Thymus (tissue), 11 donors: ENCODE results near the gene MYCBP2. TPM values are rescaled to one million over a fixed set of nuclear protein-coding genes. Genes with fewer than 3 reads are reported as not detected.
"Not testable (repeated sequence)": the region's sequence is repeated elsewhere in the genome, so short reads cannot be mapped to it uniquely, and the experiment has no call there.

ENCODE experiments used
- DNase-seq, 9 donors: peaks; one replicate each; pipeline ENCODE4 v3.0.0-alpha.2; 2013; ENCODE audit warnings: low spot score in 9 of 9, low read depth in 6 of 9, missing footprints in 1 of 9
- H3K27ac ChIP-seq, 2 donors: one replicate each; pipeline ENCODE4 v1.5.1; 2013; ENCODE audit warnings: control low read depth in 1 of 2, low read depth in 1 of 2, low read length in 1 of 2, mild to moderate bottlenecking in 1 of 2, moderate library complexity in 1 of 2
- H3K27me3 ChIP-seq, 2 donors: one replicate each; pipeline ENCODE4 v1.5.1; 2013; ENCODE audit warnings: low read length in 1 of 2; ENCODE audit not compliant: control insufficient read depth in 2 of 2, insufficient read depth in 1 of 2
- H3K36me3 ChIP-seq, 2 donors: one replicate each; pipeline ENCODE4 v1.5.1; 2013; ENCODE audit warnings: low read length in 1 of 2, mild to moderate bottlenecking in 1 of 2, moderate library complexity in 1 of 2; ENCODE audit not compliant: control insufficient read depth in 2 of 2, insufficient read depth in 2 of 2
- H3K4me1 ChIP-seq, 2 donors: one replicate each; pipeline ENCODE4 v1.5.1; 2013; ENCODE audit warnings: low read length in 2 of 2; ENCODE audit not compliant: control insufficient read depth in 2 of 2, insufficient read depth in 2 of 2
- H3K4me3 ChIP-seq, 2 donors: one replicate each; pipeline ENCODE4 v1.5.1; 2013; ENCODE audit warnings: low read length in 2 of 2, control low read depth in 1 of 2, mild to moderate bottlenecking in 1 of 2
- H3K9me3 ChIP-seq, 2 donors: one replicate each; pipeline ENCODE4 v1.5.1; 2013; ENCODE audit warnings: low read length in 1 of 2, mild to moderate bottlenecking in 1 of 2; ENCODE audit not compliant: control insufficient read depth in 2 of 2, insufficient read depth in 1 of 2
- WGBS: extraction: QIAGEN DNeasy Blood & Tissue Kit; methylation state at CpG from one replicate; pipeline ENCODE4 v1.1.7; 2013; 5-methylcytosine and 5-hydroxymethylcytosine counted together
- polyA plus RNA-seq: library from polyadenylated mRNA; stranded (reverse); fragments of 200-250 nt; gene quantifications from one replicate; pipeline ENCODE4 v1.2.3, GENCODE V29; 2013
- total RNA-seq: library from RNA; stranded (reverse); fragments of 120-200 nt; gene quantifications from one replicate; pipeline ENCODE4 v1.2.4, GENCODE V29; 2013
- donor health status: healthy.

Gene MYCBP2
- total and polyA plus RNA-seq, 2 donors, result 63.3 to 65.3 TPM

DNA sequence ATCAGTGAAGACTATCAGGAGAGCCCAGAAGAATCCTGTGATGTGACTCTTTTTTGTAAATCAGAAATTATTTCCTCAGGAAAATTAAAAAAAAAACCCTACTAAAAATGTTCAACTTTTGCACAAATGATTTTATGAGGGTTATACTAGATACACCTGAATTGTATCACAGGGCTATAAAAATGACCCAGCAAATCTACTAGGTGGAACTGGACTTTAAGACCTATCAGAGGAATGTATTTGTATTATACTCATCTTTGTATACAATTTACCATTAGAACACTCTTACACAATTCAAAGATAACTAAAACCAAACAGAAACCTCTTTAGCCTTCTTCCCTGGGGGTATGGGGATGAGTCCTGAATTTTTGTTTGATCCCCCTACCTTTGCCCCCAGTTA, 307.1 kb downstream of the MYCBP2 start:
- no peaks in the 10 kb centered on the region for H3K9me3 ChIP-seq
- H3K36me3 ChIP-seq, result peaks cover 11 to 60% of the 10 kb centered on the region in 2 donors
- H3K27me3 ChIP-seq, result no peaks in the 10 kb centered on the region
- H3K4me3 ChIP-seq, result no peak overlapping the region
- no peak overlapping the region for H3K27ac ChIP-seq
- peaks cover 8 to 11% of the 10 kb centered on the region in 2 donors for H3K4me1 ChIP-seq
- DNase-seq, result no peak

DNA sequence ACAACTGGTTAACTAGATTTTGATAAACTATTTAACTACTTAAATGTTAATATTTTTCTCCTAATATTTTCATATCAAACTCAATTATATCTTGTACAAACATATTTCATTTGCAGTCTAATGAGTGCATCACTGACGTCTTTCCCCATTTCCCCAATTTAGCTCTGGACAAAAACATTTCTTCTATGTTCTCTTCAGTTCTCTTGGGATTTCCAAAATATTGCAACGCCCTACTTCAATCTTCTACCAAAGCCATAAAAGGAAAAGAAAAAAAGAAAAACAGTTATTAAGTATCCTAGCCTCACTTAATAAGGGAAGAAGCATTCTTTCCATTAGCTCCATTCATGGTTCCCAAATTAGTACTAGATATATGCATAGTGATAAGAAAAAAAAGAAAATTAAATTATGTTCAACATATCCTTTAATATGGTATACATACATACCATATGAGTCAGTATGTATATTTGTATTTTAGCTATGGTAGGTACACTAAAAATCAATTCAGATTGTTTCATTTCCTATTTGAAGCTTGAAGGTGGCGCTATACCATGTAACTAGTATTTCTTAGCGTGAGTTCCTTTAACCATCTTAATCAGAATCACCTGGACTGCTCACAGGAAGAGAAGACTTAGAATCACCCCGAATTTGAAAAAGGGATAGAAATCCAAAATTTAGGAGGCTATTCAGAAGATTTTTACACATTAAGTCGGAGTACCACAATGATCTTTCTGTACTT, 309.8 kb downstream of the MYCBP2 start:
- 98% methylated on average over 6 of the region's 6 CpGs for WGBS
- H3K27me3 ChIP-seq, result no peaks in the 10 kb centered on the region
- no peak overlapping the region for H3K27ac ChIP-seq
- H3K4me1 ChIP-seq, result peaks cover 0 to under 1% of the 10 kb centered on the region in 2 donors
- H3K4me3 ChIP-seq, result no peak overlapping the region
- no peaks in the 10 kb centered on the region for H3K9me3 ChIP-seq
- no peak for DNase-seq
- H3K36me3 ChIP-seq, result peaks cover 19 to 71% of the 10 kb centered on the region in 2 donors

DNA sequence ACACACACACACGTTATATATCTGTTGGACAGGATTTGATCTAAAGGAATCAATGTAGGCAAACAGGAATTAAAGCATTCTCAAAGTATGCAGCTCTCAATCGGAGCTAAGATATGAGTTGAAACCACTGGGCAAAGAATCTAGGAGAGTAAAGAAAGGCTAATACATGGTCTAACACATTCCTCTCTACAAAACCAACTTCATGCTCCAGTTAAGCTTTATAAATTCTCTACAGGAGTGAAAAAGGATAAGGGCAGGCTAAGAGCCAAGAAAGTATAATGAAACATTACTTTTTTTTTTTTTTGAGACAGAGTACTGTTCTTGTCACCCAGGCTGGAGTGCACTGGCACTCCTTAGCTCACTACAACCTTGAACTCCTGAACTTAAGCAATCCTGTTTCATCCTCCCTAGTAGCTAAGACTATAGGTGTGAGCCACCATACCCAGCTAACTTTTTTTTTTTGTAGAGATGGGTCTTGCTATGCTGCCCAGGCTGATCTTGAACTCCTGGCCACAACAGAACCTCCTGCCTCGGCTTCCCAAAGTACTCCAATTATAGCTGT, 310.6 kb downstream of the MYCBP2 start:
- Histone ChIP-seq H3K9me3 (no peaks in the 10 kb centered on the region), H3K27me3 (no peaks in the 10 kb centered on the region), H3K4me1 (no peaks in the 10 kb centered on the region), H3K4me3 (no peak overlapping the region), H3K27ac (no peak overlapping the region), H3K36me3 (peaks cover 26 to 75% of the 10 kb centered on the region in 2 donors)
- WGBS, result 96% methylated on average over 3 of the region's 3 CpGs
- no peak for DNase-seq

GRCh38 chr13:77014906-77015685, 311.8 kb downstream of the MYCBP2 start:
- WGBS, result over 99% methylated on average over 2 of the region's 2 CpGs
- Histone ChIP-seq H3K4me1 (no peaks in the 10 kb centered on the region), H3K9me3 (no peaks in the 10 kb centered on the region), H3K4me3 (no peak overlapping the region), H3K27me3 (no peaks in the 10 kb centered on the region), H3K36me3 (peaks cover 35 to 77% of the 10 kb centered on the region in 2 donors), H3K27ac (no peak overlapping the region)
- no peak for DNase-seq

DNA sequence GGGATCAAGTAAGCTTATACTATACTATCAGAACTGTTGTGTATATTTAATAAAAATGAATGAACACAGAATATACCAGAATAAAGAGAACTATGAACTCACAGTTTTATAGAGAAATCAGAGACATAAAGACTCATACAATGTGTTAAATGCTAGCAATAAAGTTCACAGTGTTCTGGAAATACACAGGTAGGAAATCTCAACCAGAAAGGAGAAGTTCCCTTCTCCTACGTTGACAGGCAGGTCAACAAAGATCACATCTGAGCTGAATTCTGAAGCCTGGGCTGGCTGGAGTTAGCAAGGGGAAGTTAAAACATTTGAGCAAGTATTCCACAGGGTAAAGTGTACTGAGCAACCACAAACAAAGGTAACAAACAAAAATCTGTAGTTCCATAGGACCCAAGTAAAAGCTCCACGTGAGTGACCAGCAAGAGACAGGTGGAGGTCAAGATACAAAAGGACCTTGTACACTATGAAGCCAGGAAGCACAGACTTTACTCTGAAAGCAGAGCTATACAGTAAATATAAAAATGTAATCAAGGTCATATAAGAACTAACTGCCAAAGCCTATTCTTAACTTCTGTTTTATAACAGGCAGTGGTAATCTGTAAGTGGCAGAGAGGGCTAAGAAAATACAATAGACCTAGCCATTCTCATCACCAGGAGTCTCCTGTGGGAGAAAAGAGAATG, 312.9 kb downstream of the MYCBP2 start:
- no peaks in the 10 kb centered on the region for H3K4me1 ChIP-seq
- H3K27me3 ChIP-seq, result no peaks in the 10 kb centered on the region
- no peak for DNase-seq
- H3K36me3 ChIP-seq, result peaks cover 39 to 82% of the 10 kb centered on the region in 2 donors
- no peak overlapping the region for H3K27ac ChIP-seq
- no peaks in the 10 kb centered on the region for H3K9me3 ChIP-seq
- WGBS, result 66% methylated on average over 2 of the region's 2 CpGs
- no peak overlapping the region for H3K4me3 ChIP-seq

DNA sequence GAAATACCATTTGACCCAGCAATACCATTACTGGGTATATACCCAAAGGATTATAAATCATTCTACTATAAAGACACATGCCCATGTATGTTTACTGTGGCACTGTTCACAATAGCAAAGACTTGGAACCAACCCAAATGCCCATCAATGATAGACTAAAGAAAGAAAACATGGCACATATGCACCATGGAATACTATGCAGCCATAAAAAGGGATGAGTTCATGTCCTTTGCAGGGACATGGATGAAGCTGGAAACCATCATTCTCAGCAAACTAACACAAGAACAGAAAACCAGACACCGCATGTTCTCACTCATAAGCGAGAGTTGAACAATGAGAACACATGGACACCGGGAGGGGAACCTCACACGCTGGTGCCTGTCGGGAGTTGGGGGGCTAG, 317.2 kb downstream of the MYCBP2 start:
- not testable (repeated sequence) for H3K4me3 ChIP-seq, H3K9me3 ChIP-seq, H3K27me3 ChIP-seq, H3K4me1 ChIP-seq, DNase-seq, H3K27ac ChIP-seq
- 88% methylated on average over 5 of the region's 5 CpGs for WGBS
- peaks cover 42 to 71% of the 10 kb centered on the region in 2 donors for H3K36me3 ChIP-seq

DNA sequence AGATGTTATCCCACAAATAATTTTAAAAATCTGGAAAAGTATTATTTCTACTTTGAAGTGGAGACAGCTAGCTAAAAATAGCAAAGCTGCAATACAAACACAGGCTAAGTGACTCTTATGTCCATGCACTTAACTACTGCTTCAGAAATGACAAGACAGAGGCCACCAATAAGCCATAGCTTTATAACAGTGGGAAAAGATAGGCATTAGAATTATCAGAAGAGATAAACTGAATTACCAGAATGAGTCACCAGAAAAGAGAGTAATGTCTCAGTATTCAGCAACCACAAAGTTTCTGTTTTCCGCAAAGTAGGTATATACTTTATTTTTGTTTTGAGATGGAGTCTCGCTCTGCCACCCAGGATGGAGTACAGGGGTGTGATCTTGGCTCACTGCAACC, 317.9 kb downstream of the MYCBP2 start:
- H3K9me3 ChIP-seq, result no peaks in the 10 kb centered on the region
- no peak overlapping the region for H3K4me3 ChIP-seq
- no peak overlapping the region for H3K27ac ChIP-seq
- H3K4me1 ChIP-seq, result no peaks in the 10 kb centered on the region
- peaks cover 40 to 69% of the 10 kb centered on the region in 2 donors for H3K36me3 ChIP-seq
- H3K27me3 ChIP-seq, result no peaks in the 10 kb centered on the region
- DNase-seq, result no peak
- WGBS, result 92% methylated on average over 2 of the region's 2 CpGs

- H3K27ac ChIP-seq, H3K4me1 ChIP-seq, DNase-seq, H3K4me3 ChIP-seq, H3K27me3 ChIP-seq, H3K9me3 ChIP-seq: not testable (repeated sequence)
- WGBS, result 98% methylated on average over 4 of the region's 4 CpGs
- H3K36me3 ChIP-seq, result peaks cover 37 to 69% of the 10 kb centered on the region in 2 donors
These were observed 318.6 kb downstream of the MYCBP2 start for GRCh38 chr13:77008337-77008736.
